Testis (tissue), 2 donors: ENCODE measurements around the gene GRM8.

Experiments
- POLR2A ChIP-seq: fragments of 450-650 bp; IDR thresholded peaks from one replicate; pipeline ENCODE4 v1.6.1; 2017; ENCODE audit warnings: antibody characterized with exemption, mild to moderate bottlenecking, moderate library complexity
- TF ChIP-seq, protein P1 (sequence below), 3 experiments: fragments of 450-650 bp in 2 of 3; fragments of 200-600 bp in 1 of 3; sonication (generic) in 1 of 3; IDR thresholded peaks; one replicate each; pipeline ENCODE4 v1.5.1; 2016 to 2019; ENCODE audit warnings: antibody characterized with exemption in 3 of 3, mild to moderate bottlenecking in 2 of 3, moderate library complexity in 1 of 3

- TF ChIP-seq, protein P1, sequence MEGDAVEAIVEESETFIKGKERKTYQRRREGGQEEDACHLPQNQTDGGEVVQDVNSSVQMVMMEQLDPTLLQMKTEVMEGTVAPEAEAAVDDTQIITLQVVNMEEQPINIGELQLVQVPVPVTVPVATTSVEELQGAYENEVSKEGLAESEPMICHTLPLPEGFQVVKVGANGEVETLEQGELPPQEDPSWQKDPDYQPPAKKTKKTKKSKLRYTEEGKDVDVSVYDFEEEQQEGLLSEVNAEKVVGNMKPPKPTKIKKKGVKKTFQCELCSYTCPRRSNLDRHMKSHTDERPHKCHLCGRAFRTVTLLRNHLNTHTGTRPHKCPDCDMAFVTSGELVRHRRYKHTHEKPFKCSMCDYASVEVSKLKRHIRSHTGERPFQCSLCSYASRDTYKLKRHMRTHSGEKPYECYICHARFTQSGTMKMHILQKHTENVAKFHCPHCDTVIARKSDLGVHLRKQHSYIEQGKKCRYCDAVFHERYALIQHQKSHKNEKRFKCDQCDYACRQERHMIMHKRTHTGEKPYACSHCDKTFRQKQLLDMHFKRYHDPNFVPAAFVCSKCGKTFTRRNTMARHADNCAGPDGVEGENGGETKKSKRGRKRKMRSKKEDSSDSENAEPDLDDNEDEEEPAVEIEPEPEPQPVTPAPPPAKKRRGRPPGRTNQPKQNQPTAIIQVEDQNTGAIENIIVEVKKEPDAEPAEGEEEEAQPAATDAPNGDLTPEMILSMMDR (IDR thresholded peaks at IDR 0.05), result no peak
- TF ChIP-seq POLR2A, result no peak
Observed at GRCh38 chr7:126881315-126881714, 371.4 kb downstream of the GRM8 start.
